K562 (cell line): ENCODE measurements around the gene KIAA2012. TPM values are rescaled to one million over a fixed set of nuclear protein-coding genes. Genes with fewer than 3 reads are reported as not detected.
"Not testable (repeated sequence)": the region's sequence is repeated elsewhere in the genome, so short reads cannot be mapped to it uniquely, and the experiment has no call there.

ENCODE experiments used
- ATAC-seq: fragments of 200-7000 bp; cut with Tn5 transposase; 3 replicates; pipeline ENCODE4 v1.9.1; 2020; ENCODE audit warnings: moderate library complexity
- BruUV-seq: library from RNA; stranded (reverse); fragments of 400-500 nt; replicated peaks from 2 replicates; lab custom pipeline; 2021; lab: Mats Ljungman, UMichigan
- CTCF ChIA-PET: fragments of 300-600 bp; formaldehyde crosslinking; extraction: SDS; loops from one replicate; lab custom pipeline; 2021; ENCODE audit warnings: low intra/inter-chr PET ratio; lab: Yijun Ruan, JAX
- POLR2A ChIA-PET: fragments of 300-600, 350-650 bp; sonication (Branson Sonifier 250); formaldehyde crosslinking; extraction: SDS; loops from one replicate; lab custom pipeline; 2021; ENCODE audit warnings: antibody characterized with exemption, inconsistent platforms; lab: Yijun Ruan, JAX
- DNase-seq, 4 experiments: peaks; one replicate each; pipeline versions ENCODE4 v3.0.0 to v3.0.0-alpha.2; 2011 to 2018; ENCODE audit warnings: low spot score in 3 of 4, mixed read lengths in 3 of 4; ENCODE audit errors: extremely low read depth in 1 of 4
- FAIRE-seq: peaks from 2 replicates; lab custom pipeline; 2011; peaks lifted over from hg19 to GRCh38; lab: Jason Lieb, UNC
- H2AFZ ChIP-seq: 2 replicates; pipeline ENCODE4 v1.6.0; 2011; ENCODE audit warnings: low read depth, low read length, control low read depth, inconsistent platforms
- H3K27ac ChIP-seq: fragments of 200-600 bp; 3 replicates; pipeline ENCODE4 v1.8.0; 2011; ENCODE audit warnings: low read depth, mild to moderate bottlenecking, control low read depth, inconsistent platforms, low read length, moderate library complexity, mixed read lengths; ENCODE audit errors: extremely low read depth
- H3K27me3 ChIP-seq, 2 experiments: fragments of 300-600 bp in 1 of 2; 2 replicates in 1 of 2; 3 replicates in 1 of 2; pipeline versions ENCODE4 v1.6.0 to v1.8.0; 2011; ENCODE audit warnings: inconsistent platforms in 2 of 2, low read length in 2 of 2, mild to moderate bottlenecking in 1 of 2, mixed read lengths in 1 of 2, moderate library complexity in 1 of 2; ENCODE audit not compliant: control insufficient read depth in 2 of 2, insufficient read depth in 2 of 2
- H3K36me3 ChIP-seq: fragments of 300-600 bp; 3 replicates; pipeline ENCODE4 v1.8.0; 2011; ENCODE audit warnings: mild to moderate bottlenecking, low read length, inconsistent platforms; ENCODE audit not compliant: control insufficient read depth, insufficient read depth
- H3K4me1 ChIP-seq, 2 experiments: fragments of 200-600 bp in 1 of 2; replicated peaks in 1 of 2; 2 replicates in 1 of 2; 3 replicates in 1 of 2; pipeline versions ENCODE4 v1.5.1 to v1.8.0; 2011; ENCODE audit warnings: inconsistent platforms in 2 of 2, low read length in 2 of 2, mild to moderate bottlenecking in 1 of 2, mixed read lengths in 1 of 2, moderate library complexity in 1 of 2; ENCODE audit not compliant: control insufficient read depth in 2 of 2, insufficient read depth in 2 of 2
- H3K4me2 ChIP-seq: 2 replicates; pipeline ENCODE4 v1.6.1; 2011; ENCODE audit warnings: low read length, control low read depth, inconsistent platforms, mixed read lengths; ENCODE audit not compliant: insufficient read depth
- H3K4me3 ChIP-seq: fragments of 200-600 bp; sonication (generic), shearing (Covaris generic); 2 replicates; pipeline ENCODE4 v1.5.1; 2016; ENCODE audit warnings: control low read depth, inconsistent platforms
- H3K79me2 ChIP-seq: fragments of 200-600 bp; 3 replicates; pipeline ENCODE4 v1.8.0; 2011; ENCODE audit warnings: low read length, inconsistent platforms; ENCODE audit not compliant: control insufficient read depth, insufficient read depth
- H3K9ac ChIP-seq, 2 experiments: 2 replicates each; pipeline versions ENCODE4 v1.6.0 to v1.6.1; 2011; ENCODE audit warnings: low read depth in 2 of 2, low read length in 2 of 2, control low read depth in 1 of 2, inconsistent platforms in 1 of 2, mild to moderate bottlenecking in 1 of 2, mixed read lengths in 1 of 2; ENCODE audit not compliant: insufficient read depth in 1 of 2
- H3K9me1 ChIP-seq: one replicate; pipeline ENCODE4 v1.6.0; 2011; ENCODE audit warnings: inconsistent platforms, mild to moderate bottlenecking, low read length, moderate library complexity; ENCODE audit not compliant: control insufficient read depth, insufficient read depth
- H3K9me3 ChIP-seq: replicated peaks from 2 replicates; pipeline ENCODE4 v1.5.1; 2011; ENCODE audit warnings: low read depth, low read length, inconsistent platforms; ENCODE audit not compliant: control insufficient read depth, insufficient read depth
- H4K20me1 ChIP-seq: replicated peaks from 2 replicates; pipeline ENCODE4 v1.6.1; 2011; ENCODE audit warnings: low read length, inconsistent platforms, mixed read lengths; ENCODE audit not compliant: control insufficient read depth, insufficient read depth
- ZBTB40 ChIP-seq, 2 experiments: fragments of 450-650 bp in 1 of 2; sonication (generic) in 1 of 2; formaldehyde crosslinking in 1 of 2; IDR thresholded peaks; 2 replicates each; pipeline versions ENCODE4 v1.7.1 to v1.9.0; 2016 to 2022; ENCODE audit warnings: inconsistent platforms in 1 of 2, mild to moderate bottlenecking in 1 of 2, missing genetic modification reagents in 1 of 2
- WGBS: fragments of 100-300 bp; shearing (Covaris generic); methylation state at CpG from one replicate; pipeline ENCODE4 v1.1.6; 2016; ENCODE audit warnings: low coverage, mixed read lengths; ENCODE audit not compliant: insufficient coverage; ENCODE audit errors: missing lambda C conversion rate; 5-methylcytosine and 5-hydroxymethylcytosine counted together
- in situ Hi-C: fragments of 300-500 bp; cut with MboI; formaldehyde crosslinking; loops from 4 replicates; pipeline ENCODE4 v1.15.0; 2018; ENCODE audit warnings: inconsistent platforms, mixed read lengths
- intact Hi-C: fragments of 100-400 bp; cut with micrococcal nuclease; formaldehyde crosslinking; loops from 2 replicates; pipeline ENCODE4 v1.14.2; 2022
- polyA plus RNA-seq, 8 experiments: library from polyadenylated mRNA; depleted of rRNA in 4 of 8; stranded (reverse) in 5 of 8; unstranded in 3 of 8; fragments of >200 nt; fragmentation: Nextera tagmentation in 2 of 8; fragmentation: Illumina TruSeq in 1 of 8; extraction: Ambion mirVana in 2 of 8; extraction: Trizol in 1 of 8; gene quantifications; 2 replicates each; pipeline versions ENCODE4 v1.2.1 to v1.2.3, GENCODE V29; 2011 to 2014; ENCODE audit warnings: inconsistent platforms in 1 of 8, missing spikeins in 1 of 8
- total RNA-seq, 7 experiments: library from RNA; depleted of rRNA in 6 of 7; stranded (reverse); fragments of >200 nt in 6 of 7; fragmentation: Illumina TruSeq in 2 of 7; extraction: Trizol in 2 of 7; gene quantifications; 2 replicates each; pipeline versions ENCODE4 v1.2.1 to v1.2.3, GENCODE V29; 2011 to 2021; ENCODE audit warnings: low replicate concordance in 1 of 7

Gene KIAA2012
- total and polyA plus RNA-seq, 9 of the 15 experiments (the other 6 are each of a cell fraction or from before 2014, with no cell fraction given): not detected

DNA sequence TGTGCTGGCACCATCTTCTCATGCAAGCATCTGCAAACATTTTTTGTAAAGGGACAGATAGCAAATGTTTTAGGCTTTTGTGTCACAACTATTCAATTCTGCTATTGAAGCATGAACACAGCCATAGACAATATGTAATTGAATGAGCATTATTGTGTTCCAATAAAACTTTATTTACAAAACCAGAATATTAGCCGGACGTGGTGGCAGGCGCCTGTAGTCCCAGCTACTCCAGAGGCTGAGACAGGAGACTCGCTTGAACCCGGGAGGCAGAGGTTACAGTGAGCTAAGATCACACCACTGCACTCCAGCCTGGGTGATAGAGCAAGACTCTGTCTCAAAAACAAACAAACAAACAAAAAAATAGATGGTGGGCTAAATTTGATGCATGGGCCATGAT lies 174.7 kb downstream of the KIAA2012 start:
- H2AFZ ChIP-seq, H4K20me1 ChIP-seq, H3K4me1 ChIP-seq, CTCF ChIA-PET, DNase-seq, H3K9me3 ChIP-seq, H3K79me2 ChIP-seq, H3K4me3 ChIP-seq, in situ Hi-C loops, BruUV-seq, H3K27me3 ChIP-seq, POLR2A ChIA-PET, H3K27ac ChIP-seq, H3K36me3 ChIP-seq, intact Hi-C loops, H3K9ac ChIP-seq, FAIRE-seq, H3K9me1 ChIP-seq, H3K4me2 ChIP-seq, ATAC-seq: not testable (repeated sequence)
- 65% methylated on average over 5 of the region's 5 CpGs for WGBS
- TF ChIP-seq ZBTB40 (IDR thresholded peaks at IDR 0.05) (peak; percentile 73), ZBTB40 (CRISPR knock-in tag; IDR thresholded peaks at IDR 0.05) (peak; percentile 65)
